Measurements from ENCODE around the gene DRD1.

- TF ChIP-seq CTCF (IDR thresholded peaks at IDR 0.05) = no peak
- no peak for TF ChIP-seq POLR2A (IDR thresholded peaks at IDR 0.05)
- no peak for TF ChIP-seq POLR2AphosphoS5 (IDR thresholded peaks at IDR 0.05)
These were observed 26.8 kb upstream of the DRD1 start for GRCh38 chr5:175470781-175471180.
